ENCODE data around the gene IGF2BP2.

IGF2BP2 gene

DNA sequence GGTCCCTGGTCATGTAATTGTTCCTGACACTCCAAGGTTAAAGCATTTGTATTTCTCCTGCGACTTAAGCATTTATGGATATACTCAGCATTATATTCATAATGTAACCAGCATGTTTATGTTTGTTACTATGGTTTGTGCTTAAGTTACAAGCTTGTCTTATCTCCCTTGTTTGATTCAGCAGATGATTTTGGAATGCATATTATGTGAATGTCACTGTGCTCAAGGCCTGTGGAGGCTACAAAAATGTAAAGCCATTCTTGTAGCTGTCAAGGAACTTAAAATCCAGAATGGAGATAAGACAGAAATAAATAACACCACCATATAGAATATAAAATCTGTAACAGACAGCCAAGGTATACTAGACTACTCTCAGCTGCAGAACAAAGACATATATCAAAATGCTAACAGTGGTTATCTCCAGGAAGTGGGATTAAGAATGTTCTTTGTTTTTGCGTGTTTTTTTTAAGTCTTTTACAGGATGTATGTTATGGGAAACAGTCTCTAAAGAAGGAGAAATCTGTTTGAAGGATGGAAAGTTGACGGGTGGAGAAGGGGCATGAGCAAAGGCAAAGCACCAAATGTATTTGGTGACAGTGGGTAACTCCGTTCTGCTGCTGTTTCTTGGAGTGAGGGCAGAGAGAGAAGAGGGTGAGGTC lies 61.4 kb downstream of the IGF2BP2 start:
- Histone ChIP-seq H3K36me3 (ENCODE audit: insufficient read depth, low read length) (peaks cover 4% of the 10 kb centered on the region; the same call in 1 of the 2 replicates), H3K27ac (ENCODE audit: low read depth, low read length) (no peak overlapping the region), H3K9ac (ENCODE audit: low read depth, low read length) (no peak overlapping the region), H3K4me1 (ENCODE audit: insufficient read depth, low read length) (peaks cover 67% of the 10 kb centered on the region), H3K4me3 (ENCODE audit: low read length) (no peak overlapping the region), H3K9me3 (ENCODE audit: insufficient read depth, low read depth, low read length) (no peaks in the 10 kb centered on the region), H3K27me3 (ENCODE audit: insufficient read depth, low read length) (no peaks in the 10 kb centered on the region)
- WGBS, result 91% methylated on average over 4 of the region's 4 CpGs

DNA sequence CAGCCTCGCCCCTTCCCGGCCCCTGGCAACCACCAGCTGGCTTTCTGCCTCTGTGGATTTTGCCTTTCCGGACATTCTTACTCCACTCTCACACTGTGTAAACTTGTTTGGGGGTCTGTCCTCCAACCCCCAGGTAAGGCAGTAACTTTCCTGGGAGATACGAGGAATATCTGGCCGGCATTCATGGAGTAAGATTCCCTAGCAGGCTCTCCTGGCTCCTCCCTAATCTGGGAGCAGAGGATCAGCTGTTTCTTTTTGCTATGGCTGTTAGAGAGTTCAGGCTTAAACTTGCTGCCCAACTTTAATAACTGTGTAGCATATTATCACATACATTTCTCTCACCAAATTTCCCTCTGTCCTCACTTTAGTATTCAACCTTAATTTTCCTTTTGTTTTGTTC lies 64.3 kb downstream of the IGF2BP2 start:
- Histone ChIP-seq H3K4me3 (ENCODE audit: low read length) (no peak overlapping the region), H3K9ac (ENCODE audit: low read depth, low read length) (no peak overlapping the region), H3K9me3 (ENCODE audit: insufficient read depth, low read depth, low read length) (peaks cover 4% of the 10 kb centered on the region; the same call in 1 of the 2 replicates), H3K36me3 (ENCODE audit: insufficient read depth, low read length) (peaks cover 25% of the 10 kb centered on the region), H3K27me3 (ENCODE audit: insufficient read depth, low read length) (no peaks in the 10 kb centered on the region), H3K4me1 (ENCODE audit: insufficient read depth, low read length) (peaks cover 57% of the 10 kb centered on the region), H3K27ac (ENCODE audit: low read depth, low read length) (no peak overlapping the region)
- 79% methylated on average over 5 of the region's 5 CpGs for WGBS

GRCh38 chr3:185760088-185760487 lies 64.8 kb downstream of the IGF2BP2 start:
- no peak overlapping the region for H3K9ac ChIP-seq (ENCODE audit: low read depth, low read length)
- WGBS, result 100% methylated on average over 2 of the region's 2 CpGs
- no peaks in the 10 kb centered on the region for H3K27me3 ChIP-seq (ENCODE audit: insufficient read depth, low read length)
- peaks cover 56% of the 10 kb centered on the region for H3K4me1 ChIP-seq (ENCODE audit: insufficient read depth, low read length)
- H3K36me3 ChIP-seq (ENCODE audit: insufficient read depth, low read length), result peaks cover 27% of the 10 kb centered on the region
- H3K27ac ChIP-seq (ENCODE audit: low read depth, low read length), result no peak overlapping the region
- peaks cover 4% of the 10 kb centered on the region; the same call in 1 of the 2 replicates for H3K9me3 ChIP-seq (ENCODE audit: insufficient read depth, low read depth, low read length)
- no peak overlapping the region for H3K4me3 ChIP-seq (ENCODE audit: low read length)

- Histone ChIP-seq H3K36me3 (ENCODE audit: insufficient read depth, low read length) (peaks cover 27% of the 10 kb centered on the region), H3K27ac (ENCODE audit: low read depth, low read length) (no peak overlapping the region), H3K4me3 (ENCODE audit: low read length) (no peak overlapping the region), H3K27me3 (ENCODE audit: insufficient read depth, low read length) (no peaks in the 10 kb centered on the region), H3K9ac (ENCODE audit: low read depth, low read length) (no peak overlapping the region), H3K9me3 (ENCODE audit: insufficient read depth, low read depth, low read length) (peaks cover 4% of the 10 kb centered on the region; the same call in 1 of the 2 replicates), H3K4me1 (ENCODE audit: insufficient read depth, low read length) (peaks cover 55% of the 10 kb centered on the region)
- WGBS, result 87% methylated on average over 6 of the region's 6 CpGs
These were observed 65.3 kb downstream of the IGF2BP2 start for GRCh38 chr3:185759512-185759911.

DNA sequence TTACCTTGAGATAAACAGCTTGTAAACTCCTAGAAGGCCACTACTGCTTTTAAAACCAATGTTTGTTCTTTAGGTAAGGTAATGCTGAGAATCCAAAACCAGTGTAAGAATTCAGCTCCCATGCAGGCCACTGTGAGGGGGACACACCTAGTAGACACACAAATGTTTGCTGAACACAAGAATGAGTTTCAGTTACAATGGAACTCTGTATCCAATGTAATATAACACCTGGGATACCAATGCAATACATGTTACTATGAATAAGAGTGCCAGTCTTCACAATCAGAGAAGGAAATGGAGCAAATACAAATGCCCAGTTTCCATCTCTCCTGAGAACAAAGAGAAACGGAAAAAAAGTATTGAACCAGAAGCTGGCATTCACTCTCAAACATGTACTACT lies 65.9 kb downstream of the IGF2BP2 start:
- Histone ChIP-seq H3K36me3 (ENCODE audit: insufficient read depth, low read length) (peaks cover 27% of the 10 kb centered on the region), H3K9ac (ENCODE audit: low read depth, low read length) (no peak overlapping the region), H3K27me3 (ENCODE audit: insufficient read depth, low read length) (no peaks in the 10 kb centered on the region), H3K9me3 (ENCODE audit: insufficient read depth, low read depth, low read length) (peaks cover 4% of the 10 kb centered on the region; the same call in 1 of the 2 replicates), H3K4me3 (ENCODE audit: low read length) (no peak overlapping the region), H3K27ac (ENCODE audit: low read depth, low read length) (no peak overlapping the region), H3K4me1 (ENCODE audit: insufficient read depth, low read length) (peaks cover 56% of the 10 kb centered on the region)
- WGBS, result 77% methylated on average over 1 of the region's 1 CpG

DNA sequence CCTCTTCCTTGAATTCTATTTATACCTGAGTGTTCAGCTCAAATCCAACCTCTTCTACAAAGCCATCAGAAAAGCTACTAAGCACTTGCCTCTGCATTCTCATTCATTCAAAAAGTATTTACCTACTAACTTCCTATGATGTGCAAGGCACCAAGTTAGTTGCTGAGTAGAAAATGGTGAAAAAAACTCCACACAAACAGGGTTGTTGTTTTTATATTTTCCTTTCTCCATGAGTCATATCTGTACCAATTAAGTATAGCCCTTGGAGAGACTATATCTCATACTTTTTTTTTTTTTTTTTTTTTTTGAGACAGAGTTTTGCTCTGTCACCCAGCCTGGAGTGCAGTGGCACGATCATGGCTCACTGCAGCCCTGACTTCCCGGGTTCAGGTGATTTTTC lies 67.7 kb downstream of the IGF2BP2 start:
- Histone ChIP-seq H3K9me3 (ENCODE audit: insufficient read depth, low read depth, low read length) (peaks cover 4% of the 10 kb centered on the region; the same call in 1 of the 2 replicates), H3K4me1 (ENCODE audit: insufficient read depth, low read length) (peaks cover 55% of the 10 kb centered on the region), H3K27ac (ENCODE audit: low read depth, low read length) (no peak overlapping the region), H3K4me3 (ENCODE audit: low read length) (no peak overlapping the region), H3K36me3 (ENCODE audit: insufficient read depth, low read length) (peaks cover 33% of the 10 kb centered on the region), H3K9ac (ENCODE audit: low read depth, low read length) (no peak overlapping the region), H3K27me3 (ENCODE audit: insufficient read depth, low read length) (no peaks in the 10 kb centered on the region)
- 97% methylated on average over 2 of the region's 2 CpGs for WGBS

- Histone ChIP-seq H3K27me3 (ENCODE audit: insufficient read depth, low read length) (no peaks in the 10 kb centered on the region), H3K9ac (ENCODE audit: low read depth, low read length) (no peak overlapping the region), H3K27ac (ENCODE audit: low read depth, low read length) (no peak overlapping the region), H3K36me3 (ENCODE audit: insufficient read depth, low read length) (peaks cover 33% of the 10 kb centered on the region), H3K9me3 (ENCODE audit: insufficient read depth, low read depth, low read length) (peaks cover 4% of the 10 kb centered on the region; the same call in 1 of the 2 replicates), H3K4me1 (ENCODE audit: insufficient read depth, low read length) (peaks cover 51% of the 10 kb centered on the region), H3K4me3 (ENCODE audit: low read length) (no peak overlapping the region)
- 87% methylated on average over 4 of the region's 4 CpGs for WGBS
These were observed 68.4 kb downstream of the IGF2BP2 start for GRCh38 chr3:185756477-185756876.

DNA sequence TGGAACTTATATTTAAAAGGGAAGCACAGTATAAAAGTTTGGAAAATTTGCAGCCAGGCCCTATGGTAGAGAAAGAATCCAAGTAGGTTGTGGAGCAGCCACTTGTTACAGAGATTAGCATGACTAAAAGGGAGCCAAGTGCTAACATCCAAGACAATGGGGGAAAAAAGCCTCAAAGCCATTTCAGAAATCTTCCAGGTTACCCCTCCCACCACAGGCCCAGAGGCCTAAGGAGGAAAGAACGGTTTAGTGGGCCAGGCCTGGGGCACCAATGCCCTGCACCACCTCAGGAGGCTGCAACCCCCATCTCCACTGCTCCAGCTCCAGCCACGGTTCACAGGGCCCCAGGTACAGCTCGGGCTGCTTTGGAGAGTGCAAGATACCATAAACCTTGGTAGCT lies 69.9 kb downstream of the IGF2BP2 start:
- Histone ChIP-seq H3K9ac (ENCODE audit: low read depth, low read length) (no peak overlapping the region), H3K36me3 (ENCODE audit: insufficient read depth, low read length) (peaks cover 33% of the 10 kb centered on the region), H3K27me3 (ENCODE audit: insufficient read depth, low read length) (no peaks in the 10 kb centered on the region), H3K4me3 (ENCODE audit: low read length) (peak overlapping the region; percentile 31), H3K27ac (ENCODE audit: low read depth, low read length) (peak overlapping the region; percentile 66), H3K9me3 (ENCODE audit: insufficient read depth, low read depth, low read length) (peaks cover 4% of the 10 kb centered on the region; the same call in 1 of the 2 replicates), H3K4me1 (ENCODE audit: insufficient read depth, low read length) (peaks cover 47% of the 10 kb centered on the region)
- 47% methylated on average over 3 of the region's 3 CpGs for WGBS

DNA sequence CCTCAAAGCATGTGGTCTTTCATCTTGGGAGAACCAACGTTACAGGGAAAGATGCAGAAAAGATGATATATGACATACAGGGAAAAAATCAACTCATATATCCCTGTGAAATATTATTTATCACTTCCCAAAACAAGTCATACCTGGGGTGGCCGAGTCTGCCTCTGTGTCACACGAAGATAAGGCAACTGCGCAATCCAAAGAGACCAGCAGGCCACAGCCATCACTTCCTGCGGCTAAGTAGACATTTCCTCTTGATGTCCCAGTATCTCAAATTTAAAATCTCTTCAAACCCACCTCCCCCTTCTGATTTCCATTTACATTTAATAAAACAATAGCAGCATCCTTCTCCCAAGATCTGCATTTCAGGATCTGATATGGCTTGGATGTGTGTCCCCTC lies 71.5 kb downstream of the IGF2BP2 start:
- Histone ChIP-seq H3K9ac (ENCODE audit: low read depth, low read length) (no peak overlapping the region), H3K4me1 (ENCODE audit: insufficient read depth, low read length) (peaks cover 41% of the 10 kb centered on the region), H3K27me3 (ENCODE audit: insufficient read depth, low read length) (no peaks in the 10 kb centered on the region), H3K36me3 (ENCODE audit: insufficient read depth, low read length) (peaks cover 31% of the 10 kb centered on the region), H3K4me3 (ENCODE audit: low read length) (no peak overlapping the region), H3K27ac (ENCODE audit: low read depth, low read length) (no peak overlapping the region), H3K9me3 (ENCODE audit: insufficient read depth, low read depth, low read length) (peaks cover 4% of the 10 kb centered on the region; the same call in 1 of the 2 replicates)
- WGBS, result 95% methylated on average over 4 of the region's 5 CpGs

- no peak overlapping the region for H3K9ac ChIP-seq (ENCODE audit: low read depth, low read length)
- H3K36me3 ChIP-seq (ENCODE audit: insufficient read depth, low read length), result peaks cover 12% of the 10 kb centered on the region
- H3K9me3 ChIP-seq (ENCODE audit: insufficient read depth, low read depth, low read length), result no peaks in the 10 kb centered on the region
- 94% methylated on average over 5 of the region's 5 CpGs for WGBS
- H3K4me3 ChIP-seq (ENCODE audit: low read length), result no peak overlapping the region
- H3K4me1 ChIP-seq (ENCODE audit: insufficient read depth, low read length), result peaks cover 51% of the 10 kb centered on the region
- peak overlapping the region; percentile 28; the same call in 1 of the 2 replicates for H3K27ac ChIP-seq (ENCODE audit: low read depth, low read length)
- H3K27me3 ChIP-seq (ENCODE audit: insufficient read depth, low read length), result no peaks in the 10 kb centered on the region
These were observed 74.1 kb downstream of the IGF2BP2 start for GRCh38 chr3:185750702-185751101.

- no peaks in the 10 kb centered on the region for H3K9me3 ChIP-seq (ENCODE audit: insufficient read depth, low read depth, low read length)
- H3K27me3 ChIP-seq (ENCODE audit: insufficient read depth, low read length), result no peaks in the 10 kb centered on the region
- no peak overlapping the region for H3K4me3 ChIP-seq (ENCODE audit: low read length)
- H3K9ac ChIP-seq (ENCODE audit: low read depth, low read length), result no peak overlapping the region
- H3K4me1 ChIP-seq (ENCODE audit: insufficient read depth, low read length), result peaks cover 51% of the 10 kb centered on the region
- H3K36me3 ChIP-seq (ENCODE audit: insufficient read depth, low read length), result peaks cover 9% of the 10 kb centered on the region
- peak overlapping the region; percentile 28; the same call in 1 of the 2 replicates for H3K27ac ChIP-seq (ENCODE audit: low read depth, low read length)
- WGBS, result 42% methylated on average over 1 of the region's 1 CpG
These were observed 74.8 kb downstream of the IGF2BP2 start for GRCh38 chr3:185750015-185750414.
